BLaER1 treated with 17β-estradiol and CSF1 and Interleukin-3, amounts not matched to agents 10 nM and 100 nM (cell line): ENCODE results near the gene BCL11B.

Experiments used
- H3K27ac ChIP-seq, 11 experiments: shearing (Covaris generic); formaldehyde crosslinking; 2 replicates each; pipeline ENCODE4 v1.8.1; 2022
- H3K27me3 ChIP-seq, 11 experiments: shearing (Covaris generic); formaldehyde crosslinking; 2 replicates each; pipeline ENCODE4 v1.8.1; 2022
- H3K36me3 ChIP-seq, 11 experiments: shearing (Covaris generic); formaldehyde crosslinking; 2 replicates each; pipeline ENCODE4 v1.8.1; 2022
- H3K4me1 ChIP-seq, 10 experiments: shearing (Covaris generic); formaldehyde crosslinking; 2 replicates each; pipeline ENCODE4 v1.8.1; 2022
- H3K4me2 ChIP-seq, 11 experiments: shearing (Covaris generic); formaldehyde crosslinking; 2 replicates each; pipeline ENCODE4 v1.8.1; 2022
- H3K4me3 ChIP-seq, 10 experiments: shearing (Covaris generic); formaldehyde crosslinking; 2 replicates each; pipeline ENCODE4 v1.8.1; 2022
- H3K9ac ChIP-seq, 11 experiments: shearing (Covaris generic); formaldehyde crosslinking; 2 replicates each; pipeline ENCODE4 v1.8.1; 2022
- H3K9me3 ChIP-seq, 11 experiments: shearing (Covaris generic); formaldehyde crosslinking; replicated peaks in 1 of 11; 2 replicates each; pipeline ENCODE4 v1.8.1; 2022
- H4K20me1 ChIP-seq, 11 experiments: shearing (Covaris generic); formaldehyde crosslinking; 2 replicates each; pipeline ENCODE4 v1.8.1; 2022
- Cebpa-rat ChIP-seq, 11 experiments: shearing (Covaris generic); IDR thresholded peaks; 2 replicates each; pipeline ENCODE4 v1.8.1; 2022

Gene BCL11B

DNA sequence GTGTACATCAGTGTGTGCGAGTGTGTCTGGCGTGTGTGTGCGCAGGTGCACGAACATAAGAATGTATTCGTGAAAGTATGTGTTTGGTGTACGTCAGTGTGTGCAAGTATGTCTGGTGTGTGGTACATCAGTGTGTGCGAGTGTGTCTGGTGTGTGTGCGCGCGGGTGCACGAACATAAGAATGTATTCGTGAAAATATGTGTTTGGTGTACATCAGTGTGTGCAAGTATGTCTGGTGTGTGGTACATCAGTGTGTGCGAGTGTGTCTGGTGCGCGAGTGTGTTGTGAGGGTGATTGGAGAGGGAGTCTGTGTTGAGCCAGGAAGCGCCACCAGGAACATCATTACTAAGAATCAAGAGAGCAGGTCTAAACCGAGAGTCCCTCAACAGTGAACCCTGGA lies 143.8 kb downstream of the BCL11B start:
- H3K27ac ChIP-seq: no peak overlapping the region
- no peaks in the 10 kb centered on the region for H3K27me3 ChIP-seq
- no peak overlapping the region for H3K4me3 ChIP-seq
- no peaks in the 10 kb centered on the region; a peak in 1 of 22 replicates for H3K9me3 ChIP-seq
- H4K20me1 ChIP-seq: no peaks in the 10 kb centered on the region
- peaks cover 0 to 20% (median 10%) of the 10 kb centered on the region in 10 experiments; a peak in 16 of 20 replicates for H3K4me1 ChIP-seq
- no peaks in the 10 kb centered on the region for H3K36me3 ChIP-seq
- no peak for TF ChIP-seq Cebpa-rat (IDR thresholded peaks at IDR 0.05)
- no peak overlapping the region for H3K4me2 ChIP-seq
- H3K9ac ChIP-seq: no peak overlapping the region

DNA sequence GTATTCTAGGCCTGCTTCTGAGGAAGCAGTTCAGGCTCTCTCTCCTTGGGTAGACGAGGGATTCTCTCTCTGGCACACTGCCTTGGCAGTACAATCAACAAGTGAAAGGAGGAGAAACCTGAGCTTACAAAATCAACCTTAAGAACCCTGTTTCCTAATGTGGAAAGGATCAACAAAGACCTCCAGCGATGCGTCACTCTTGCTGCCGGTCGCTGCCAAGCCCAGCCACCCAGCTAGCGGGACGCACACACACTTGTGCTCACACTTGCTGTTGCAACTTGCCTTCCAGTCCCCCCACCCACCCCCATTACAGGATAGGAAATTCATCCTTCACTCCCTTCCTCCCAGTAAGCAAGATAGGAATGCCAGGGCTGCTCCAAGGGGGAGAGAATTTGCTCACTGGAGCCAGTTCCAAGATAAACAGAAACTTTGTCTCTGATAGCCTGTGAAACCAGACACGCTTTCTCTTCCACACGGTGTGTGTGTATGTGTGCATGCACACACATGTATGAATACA lies 144.3 kb downstream of the BCL11B start:
- TF ChIP-seq Cebpa-rat (IDR thresholded peaks at IDR 0.05): no peak
- Histone ChIP-seq H4K20me1 (no peaks in the 10 kb centered on the region), H3K27ac (no peak overlapping the region), H3K36me3 (no peaks in the 10 kb centered on the region), H3K4me1 (peaks cover 0 to 19% (median 10%) of the 10 kb centered on the region in 10 experiments; a peak in 16 of 20 replicates), H3K9ac (no peak overlapping the region), H3K4me2 (no peak overlapping the region), H3K27me3 (no peaks in the 10 kb centered on the region), H3K4me3 (no peak overlapping the region), H3K9me3 (no peaks in the 10 kb centered on the region; a peak in 1 of 22 replicates)

DNA sequence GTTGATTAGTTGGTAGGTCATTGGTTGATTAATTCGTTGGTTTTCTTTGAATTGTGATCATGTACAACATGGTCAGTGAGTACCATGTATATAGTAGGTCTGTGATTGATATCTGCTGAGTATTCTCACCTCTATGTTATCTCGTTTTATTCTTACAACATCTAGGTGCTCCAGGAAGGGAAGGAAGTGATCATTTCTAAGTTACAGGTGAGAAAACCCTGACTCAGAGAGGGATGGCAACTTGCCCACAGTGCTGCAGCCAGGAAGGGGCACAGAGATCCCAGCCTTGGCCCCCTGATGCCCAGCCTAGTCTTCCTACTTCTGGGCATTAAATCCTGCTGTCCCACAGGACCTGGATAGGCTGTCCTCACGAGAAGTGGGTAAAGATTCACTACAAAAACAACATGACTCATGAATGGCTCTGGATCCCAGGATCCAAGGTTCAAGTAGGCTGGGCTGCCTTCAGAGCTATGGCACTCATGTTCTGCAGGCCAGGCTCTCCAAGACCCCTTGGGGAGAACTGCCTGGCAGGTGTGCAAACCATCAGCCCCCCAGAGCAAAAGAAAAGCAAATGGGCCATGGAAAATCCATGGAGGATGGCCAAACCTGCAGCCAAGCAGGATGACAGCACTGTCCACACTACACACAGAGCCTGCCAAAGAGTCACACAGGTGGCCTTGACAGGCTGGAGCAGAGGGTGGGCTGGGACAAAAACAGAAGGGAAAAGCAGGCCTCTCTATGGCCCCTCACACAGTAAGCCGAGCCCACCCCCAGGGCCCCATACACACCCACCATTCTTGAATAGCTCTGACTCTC lies 146.2 kb downstream of the BCL11B start:
- Histone ChIP-seq H3K4me3 (no peak overlapping the region), H3K27ac (no peak overlapping the region), H3K36me3 (no peaks in the 10 kb centered on the region), H3K9ac (no peak overlapping the region), H3K9me3 (no peaks in the 10 kb centered on the region; a peak in 1 of 22 replicates), H4K20me1 (no peaks in the 10 kb centered on the region), H3K4me2 (no peak overlapping the region), H3K4me1 (peaks cover 0 to 19% (median 10%) of the 10 kb centered on the region in 10 experiments; a peak in 16 of 20 replicates), H3K27me3 (no peaks in the 10 kb centered on the region)
- TF ChIP-seq Cebpa-rat (IDR thresholded peaks at IDR 0.05): no peak

DNA sequence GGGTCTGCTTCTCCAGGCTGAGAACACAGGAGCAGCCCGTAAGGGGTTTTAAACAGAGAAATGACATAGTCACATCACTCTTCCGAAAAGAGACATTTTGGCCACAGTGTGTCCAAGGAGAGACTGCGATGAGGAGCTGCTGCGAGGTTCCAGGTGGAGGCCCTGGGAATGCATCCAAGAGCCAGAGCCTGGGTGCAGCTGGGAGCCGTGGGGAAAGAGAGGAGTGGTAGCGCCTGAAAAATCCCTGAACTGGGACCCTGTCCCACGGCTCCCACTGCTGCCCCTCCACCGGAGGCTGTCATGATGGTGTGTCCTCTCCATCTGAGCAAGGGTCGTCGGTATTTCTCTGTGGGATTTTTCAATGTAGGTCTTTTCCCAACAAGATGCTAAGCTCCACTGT lies 146.9 kb downstream of the BCL11B start:
- TF ChIP-seq Cebpa-rat (IDR thresholded peaks at IDR 0.05): no peak
- Histone ChIP-seq H3K27me3 (no peaks in the 10 kb centered on the region), H3K4me3 (no peak overlapping the region), H3K4me2 (no peak overlapping the region), H3K4me1 (peaks cover 0 to 15% (median 9%) of the 10 kb centered on the region in 10 experiments; a peak in 16 of 20 replicates), H3K9me3 (no peaks in the 10 kb centered on the region; a peak in 1 of 22 replicates), H4K20me1 (no peaks in the 10 kb centered on the region), H3K27ac (no peak overlapping the region), H3K9ac (no peak overlapping the region), H3K36me3 (no peaks in the 10 kb centered on the region)

DNA sequence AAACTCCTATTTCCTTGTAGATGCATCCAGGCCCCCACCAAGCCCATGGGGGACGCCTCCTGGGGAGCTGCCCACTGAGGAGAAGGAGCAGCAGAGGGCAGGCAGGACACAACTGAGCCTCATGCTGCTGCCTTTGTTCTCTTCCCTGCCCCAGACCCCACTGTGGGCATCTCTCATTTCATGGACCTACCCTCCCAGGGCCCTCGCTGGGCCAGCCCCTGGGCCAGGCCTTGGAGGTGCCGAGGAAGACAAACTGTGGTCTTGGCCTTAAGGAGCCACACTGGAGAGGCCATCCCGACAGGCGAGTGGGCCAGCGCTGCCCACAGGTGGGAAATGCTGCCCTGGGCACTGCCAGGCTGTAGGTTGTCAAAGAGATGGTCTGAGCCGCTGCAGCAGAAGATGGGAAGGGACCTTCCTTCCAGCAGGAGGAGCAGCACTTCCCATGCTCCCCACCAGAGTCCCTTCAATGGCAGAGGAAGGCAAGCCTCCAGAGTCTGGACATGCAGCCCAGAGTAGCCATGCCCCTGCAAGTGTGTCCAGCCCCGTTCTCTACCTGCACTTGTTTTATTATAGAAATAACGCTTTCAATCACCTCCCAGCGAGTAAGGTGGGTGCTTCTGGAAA lies 147.4 kb downstream of the BCL11B start:
- TF ChIP-seq Cebpa-rat (IDR thresholded peaks at IDR 0.05): no peak
- H3K27me3 ChIP-seq: no peaks in the 10 kb centered on the region
- H3K9me3 ChIP-seq: no peaks in the 10 kb centered on the region; a peak in 1 of 22 replicates
- H3K9ac ChIP-seq: no peak overlapping the region
- no peak overlapping the region for H3K4me3 ChIP-seq
- H3K4me1 ChIP-seq: peaks cover 0 to 15% (median 8%) of the 10 kb centered on the region in 10 experiments; a peak in 16 of 20 replicates
- H3K36me3 ChIP-seq: no peaks in the 10 kb centered on the region
- H3K27ac ChIP-seq: no peak overlapping the region
- H4K20me1 ChIP-seq: no peaks in the 10 kb centered on the region
- H3K4me2 ChIP-seq: no peak overlapping the region

DNA sequence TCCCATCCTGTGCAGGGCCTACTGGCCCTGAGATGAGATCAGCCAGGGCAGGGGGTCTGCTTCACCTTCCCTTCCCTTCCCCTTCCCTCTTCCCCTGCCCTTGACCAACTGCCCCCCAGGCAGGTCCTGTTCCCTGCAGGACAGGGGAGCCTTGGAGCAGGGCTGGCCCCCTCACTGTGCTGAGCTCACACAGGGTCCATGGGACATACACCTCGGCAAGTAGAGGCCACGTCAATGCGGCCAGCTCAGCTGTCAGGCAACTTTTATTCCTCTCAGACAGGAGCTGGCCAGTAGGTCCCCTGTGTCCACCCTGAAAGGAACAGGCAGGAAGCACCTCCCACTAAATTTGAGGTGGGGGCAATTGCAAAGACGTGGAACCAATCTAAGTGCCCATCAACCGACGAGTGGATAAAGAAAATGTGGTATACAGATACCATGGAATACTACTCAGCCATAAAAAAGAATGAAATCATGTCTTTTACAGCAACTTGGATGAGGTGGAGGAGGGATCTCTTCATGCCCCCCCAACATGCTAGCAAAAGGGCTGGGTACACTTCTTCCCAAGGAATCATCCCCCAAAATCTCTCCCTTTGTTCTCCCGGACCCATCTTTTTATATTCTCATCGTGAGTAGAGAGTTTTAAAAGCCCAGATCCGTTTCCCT lies 148.7 kb downstream of the BCL11B start:
- H3K36me3 ChIP-seq: no peaks in the 10 kb centered on the region
- H3K4me2 ChIP-seq: no peak overlapping the region
- peaks cover 0 to 6% (median 0%) of the 10 kb centered on the region in 10 experiments; a peak in 1 of 20 replicates for H3K4me1 ChIP-seq
- TF ChIP-seq Cebpa-rat (IDR thresholded peaks at IDR 0.05): no peak
- H3K27me3 ChIP-seq: no peaks in the 10 kb centered on the region
- no peaks in the 10 kb centered on the region; a peak in 1 of 22 replicates for H3K9me3 ChIP-seq
- no peak overlapping the region for H3K27ac ChIP-seq
- no peaks in the 10 kb centered on the region for H4K20me1 ChIP-seq
- no peak overlapping the region for H3K9ac ChIP-seq
- H3K4me3 ChIP-seq: no peak overlapping the region

DNA sequence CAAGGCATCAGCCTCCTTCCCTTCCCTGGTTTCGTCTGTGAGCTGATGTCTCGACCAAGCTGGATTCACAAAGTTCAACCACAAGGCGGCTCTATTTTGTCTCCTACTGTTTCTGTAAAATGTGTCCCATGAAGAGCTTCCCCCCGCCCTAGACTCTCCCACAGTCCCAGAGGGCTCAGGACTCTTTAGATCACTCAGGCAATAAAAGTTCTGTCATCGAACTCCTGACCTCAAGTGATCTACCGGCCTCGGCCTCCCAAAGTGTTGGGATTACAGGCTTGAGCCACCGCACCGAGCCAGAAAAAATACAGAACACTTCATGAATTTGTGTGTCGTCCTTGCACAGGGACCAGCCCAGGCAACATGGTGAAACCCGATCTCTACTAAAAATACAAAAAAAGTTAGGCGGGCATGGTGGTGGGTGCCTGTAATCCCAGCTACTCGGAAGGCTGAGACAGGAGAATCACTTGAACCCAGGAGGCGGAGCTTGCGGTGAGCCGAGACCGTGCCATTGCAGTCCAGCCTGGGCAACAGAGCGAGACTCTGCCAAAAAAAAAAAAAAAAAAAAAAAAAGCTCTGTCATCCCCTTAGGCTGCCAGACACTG lies 149.4 kb downstream of the BCL11B start:
- Histone ChIP-seq H3K4me3 (no peak overlapping the region), H3K27me3 (no peaks in the 10 kb centered on the region), H3K36me3 (no peaks in the 10 kb centered on the region), H3K9ac (no peak overlapping the region), H3K27ac (no peak overlapping the region), H3K4me2 (0 out of 22 replicates have a peak overlapping the region, but pooled peaks of 1 of the 11 experiments have one; percentile 8), H3K4me1 (peaks cover 0 to 6% (median 0%) of the 10 kb centered on the region in 10 experiments; a peak in 1 of 20 replicates), H3K9me3 (no peaks in the 10 kb centered on the region; a peak in 1 of 22 replicates), H4K20me1 (no peaks in the 10 kb centered on the region)
- no peak for TF ChIP-seq Cebpa-rat (IDR thresholded peaks at IDR 0.05)

DNA sequence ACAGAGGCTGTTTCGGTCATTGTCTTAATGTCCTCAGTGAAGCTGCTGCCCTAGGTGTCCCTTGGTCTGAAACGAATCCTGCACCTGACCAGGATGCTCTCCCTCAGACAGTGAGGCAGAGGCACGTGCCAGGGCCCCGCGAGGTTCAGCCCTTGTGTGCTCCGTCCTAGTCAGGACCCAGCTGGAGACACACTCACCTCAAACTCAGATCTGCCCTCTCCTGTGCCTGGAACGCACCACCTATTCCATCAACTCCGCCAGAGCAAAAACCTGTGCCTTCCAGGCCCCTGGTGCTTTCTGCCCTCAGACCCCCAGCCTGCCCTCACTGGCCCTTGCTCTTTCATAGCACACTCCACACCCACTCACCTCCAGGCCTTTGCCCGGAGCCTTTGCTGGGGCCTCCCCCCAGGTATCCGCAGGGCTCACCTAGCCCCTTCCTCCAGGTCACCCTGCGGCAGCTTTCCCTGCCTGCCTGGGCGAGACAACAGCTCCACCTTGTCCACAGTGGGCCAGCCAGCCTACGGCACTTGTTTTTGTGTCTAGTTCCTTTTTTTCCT lies 150.6 kb downstream of the BCL11B start:
- Histone ChIP-seq H4K20me1 (no peaks in the 10 kb centered on the region), H3K9me3 (no peaks in the 10 kb centered on the region; a peak in 1 of 22 replicates), H3K4me1 (peaks cover 0 to 6% (median 0%) of the 10 kb centered on the region in 10 experiments; a peak in 1 of 20 replicates), H3K36me3 (no peaks in the 10 kb centered on the region), H3K4me3 (no peak overlapping the region), H3K9ac (no peak overlapping the region), H3K27me3 (no peaks in the 10 kb centered on the region), H3K4me2 (no peak overlapping the region), H3K27ac (no peak overlapping the region)
- TF ChIP-seq Cebpa-rat (IDR thresholded peaks at IDR 0.05): no peak
